Endodermal cell (in vitro differentiated cells): ENCODE measurements around the gene SH3GL2. TPM values are rescaled to one million over a fixed set of nuclear protein-coding genes. Genes with fewer than 3 reads are reported as not detected.

Source experiments
- DNase-seq: peaks from one replicate; pipeline ENCODE4 v3.0.0-alpha.2; 2017
- H3K27ac ChIP-seq: 2 replicates; pipeline ENCODE4 v1.5.1; 2013; ENCODE audit warnings: mild to moderate bottlenecking, low read depth, low read length, moderate library complexity
- H3K27me3 ChIP-seq: 2 replicates; pipeline ENCODE4 v1.6.1; 2013; ENCODE audit warnings: mild to moderate bottlenecking, low read length, moderate library complexity; ENCODE audit not compliant: insufficient read depth, control insufficient read depth, poor library complexity, severe bottlenecking
- H3K36me3 ChIP-seq: 2 replicates; pipeline ENCODE4 v1.7.0; 2013; ENCODE audit warnings: mild to moderate bottlenecking, low read length, moderate library complexity; ENCODE audit not compliant: control insufficient read depth, insufficient read depth
- H3K4me1 ChIP-seq: one replicate; pipeline ENCODE4 v1.7.0; 2013; ENCODE audit warnings: low read length; ENCODE audit not compliant: control insufficient read depth, insufficient read depth
- H3K4me3 ChIP-seq: 2 replicates; pipeline ENCODE4 v1.5.1; 2013; ENCODE audit warnings: mild to moderate bottlenecking, low read length, moderate library complexity
- H3K9ac ChIP-seq: 2 replicates; pipeline ENCODE4 v1.6.1; 2013; ENCODE audit warnings: mild to moderate bottlenecking, low read length, moderate library complexity; ENCODE audit not compliant: poor library complexity, severe bottlenecking; ENCODE audit errors: extremely low read depth
- H3K9me3 ChIP-seq: 2 replicates; pipeline ENCODE4 v1.6.1; 2013; ENCODE audit warnings: mild to moderate bottlenecking, low read length, moderate library complexity; ENCODE audit not compliant: control insufficient read depth
- H3K27ac Mint-ChIP-seq: 2 replicates; pipeline ENCODE4 v1.8.0; 2020; ENCODE audit warnings: mixed read lengths
- H3K27me3 Mint-ChIP-seq: 2 replicates; pipeline ENCODE4 v1.8.0; 2021; ENCODE audit warnings: mild to moderate bottlenecking, mixed read lengths; ENCODE audit not compliant: insufficient read depth
- H3K36me3 Mint-ChIP-seq: 2 replicates; pipeline ENCODE4 v1.8.0; 2020; ENCODE audit warnings: low read depth, mixed read lengths
- H3K4me1 Mint-ChIP-seq: 2 replicates; pipeline ENCODE4 v1.8.0; 2020; ENCODE audit warnings: mixed read lengths
- H3K4me3 Mint-ChIP-seq: 2 replicates; pipeline ENCODE4 v1.8.0; 2020; ENCODE audit warnings: mild to moderate bottlenecking, moderate library complexity, mixed read lengths
- H3K9me3 Mint-ChIP-seq: 2 replicates; pipeline ENCODE4 v1.8.0; 2020; ENCODE audit warnings: mild to moderate bottlenecking, mixed read lengths
- CTCF ChIP-seq: fragments of 200-600 bp; sonication (generic); conservative IDR thresholded peaks from 2 replicates; pipeline ENCODE4 v1.5.0; 2021; ENCODE audit warnings: antibody characterized with exemption, mild to moderate bottlenecking
- WGBS, 2 experiments: methylation state at CpG; one replicate each; pipeline versions ENCODE4 v1.1.5 to v1.1.7; 2013; ENCODE audit warnings: missing lambda C conversion rate in 2 of 2, mixed read lengths in 1 of 2; ENCODE audit not compliant: insufficient coverage in 1 of 2, insufficient read length in 1 of 2; 5-methylcytosine and 5-hydroxymethylcytosine counted together
- total RNA-seq, 2 donors: library from RNA; stranded (reverse); fragmentation: NEBNext Ultra II Directional in 1 of 2; extraction: Animal tissue kit (Norgen Biotek cat#: 25700) in 1 of 2; gene quantifications; 2 replicates in 1 of 2; 3 replicates in 1 of 2; pipeline ENCODE4 v1.2.1, GENCODE V29; 2021

SH3GL2 gene
- total RNA-seq, 2 donors from 2014 or later, result 3.7 to 7.7 TPM

- peaks cover 5% of the 10 kb centered on the region for H3K4me1 Mint-ChIP-seq
- H3K27me3 Mint-ChIP-seq, result no peaks in the 10 kb centered on the region
- Histone ChIP-seq H3K4me3 (no peak overlapping the region), H3K9me3 (peaks cover 17% of the 10 kb centered on the region), H3K9ac (no peak overlapping the region), H3K27me3 (no peaks in the 10 kb centered on the region), H3K27ac (no peak overlapping the region), H3K36me3 (no peaks in the 10 kb centered on the region), H3K4me1 (peaks cover 6% of the 10 kb centered on the region)
- no peak for TF ChIP-seq CTCF
- DNase-seq, result no peak
- whole genome bisulfite sequencing, 2 experiments, result 77 to 100% methylated on average over 1 to 2 of the region's 2 CpGs
- no peak overlapping the region for H3K27ac Mint-ChIP-seq
- H3K9me3 Mint-ChIP-seq, result peaks cover 11% of the 10 kb centered on the region
- H3K4me3 Mint-ChIP-seq, result no peak overlapping the region
- no peaks in the 10 kb centered on the region for H3K36me3 Mint-ChIP-seq
These were observed 144.8 kb downstream of the SH3GL2 start for GRCh38 chr9:17723656-17724055.

- no peak for DNase-seq
- TF ChIP-seq CTCF, result no peak
- Histone ChIP-seq H3K27me3 (no peaks in the 10 kb centered on the region), H3K4me1 (peaks cover 6% of the 10 kb centered on the region), H3K27ac (no peak overlapping the region), H3K4me3 (no peak overlapping the region), H3K9me3 (peaks cover 17% of the 10 kb centered on the region), H3K9ac (no peak overlapping the region), H3K36me3 (no peaks in the 10 kb centered on the region)
- peaks cover 5% of the 10 kb centered on the region for H3K4me1 Mint-ChIP-seq
- no peaks in the 10 kb centered on the region for H3K27me3 Mint-ChIP-seq
- no peak overlapping the region for H3K27ac Mint-ChIP-seq
- H3K4me3 Mint-ChIP-seq, result no peak overlapping the region
- 75 to 84% methylated on average over 1 to 4 of the region's 4 CpGs for WGBS, 2 experiments
- peaks cover 2% of the 10 kb centered on the region for H3K36me3 Mint-ChIP-seq
- peaks cover 14% of the 10 kb centered on the region for H3K9me3 Mint-ChIP-seq
These were observed 146.6 kb downstream of the SH3GL2 start for GRCh38 chr9:17725399-17726010.

GRCh38 chr9:17726298-17726697 lies 147.4 kb downstream of the SH3GL2 start:
- Histone ChIP-seq H3K36me3 (no peaks in the 10 kb centered on the region), H3K27me3 (no peaks in the 10 kb centered on the region), H3K4me1 (peaks cover 6% of the 10 kb centered on the region), H3K27ac (no peak overlapping the region), H3K9ac (no peak overlapping the region), H3K4me3 (no peak overlapping the region), H3K9me3 (peaks cover 17% of the 10 kb centered on the region)
- no peak overlapping the region for H3K27ac Mint-ChIP-seq
- H3K4me3 Mint-ChIP-seq, result no peak overlapping the region
- peaks cover 14% of the 10 kb centered on the region for H3K9me3 Mint-ChIP-seq
- H3K27me3 Mint-ChIP-seq, result no peaks in the 10 kb centered on the region
- no peak for DNase-seq
- no peak for TF ChIP-seq CTCF
- WGBS, 2 experiments, result 86 to 100% methylated on average over 1 to 3 of the region's 5 CpGs
- peaks cover 5% of the 10 kb centered on the region for H3K4me1 Mint-ChIP-seq
- peaks cover 2% of the 10 kb centered on the region for H3K36me3 Mint-ChIP-seq
